ENCODE data around the gene COL6A2. TPM values are rescaled to one million over a fixed set of nuclear protein-coding genes. Genes with fewer than 3 reads are reported as not detected.

COL6A2 gene
- total RNA-seq, 1 donor from 2014 or later, result 5.2 TPM

- H3K27me3 Mint-ChIP-seq (ENCODE audit: insufficient read depth, low read depth), result peaks cover 3% of the 10 kb centered on the region
These were observed 73.7 kb downstream of the COL6A2 start for GRCh38 chr21:46171585-46171984.

GRCh38 chr21:46171996-46172862 lies 74.3 kb downstream of the COL6A2 start:
- Histone ChIP-seq H3K9ac (no peak overlapping the region), H2AFZ (replicated peaks) (no peak overlapping the region), H3K4me2 (no peak overlapping the region), H3K4me3 (no peak overlapping the region), H3K79me2 (ENCODE audit: low read depth) (peaks cover 33% of the 10 kb centered on the region), H3K27ac (no peak overlapping the region), H4K20me1 (ENCODE audit: low read depth) (no peaks in the 10 kb centered on the region), H3K27me3 (no peaks in the 10 kb centered on the region), H3K9me3 (ENCODE audit: low read depth) (no peaks in the 10 kb centered on the region), H3K4me1 (no peaks in the 10 kb centered on the region), H3F3A (ENCODE audit: low read depth) (no peaks in the 10 kb centered on the region), H3K36me3 (no peaks in the 10 kb centered on the region)
- Mint-ChIP-seq H3K4me3 (no peak overlapping the region), H3K27ac (no peak overlapping the region), H3K4me1 (peaks cover 13% of the 10 kb centered on the region), H3K36me3 (peaks cover 9% of the 10 kb centered on the region), H3K9me3 (peaks cover 39% of the 10 kb centered on the region), H3K27me3 (ENCODE audit: insufficient read depth, low read depth) (peaks cover 3% of the 10 kb centered on the region)
- DNase-seq (ENCODE audit: low spot score), result no peak
- no peak for TF ChIP-seq CTCF (IDR thresholded peaks at IDR 0.05)
- TF ChIP-seq EZH2phosphoT487 (IDR thresholded peaks at IDR 0.05), result no peak
- no peak for TF ChIP-seq EZH2 (IDR thresholded peaks at IDR 0.05)

More at GRCh38 chr21:46171585-46171984, 73.7 kb downstream of the COL6A2 start:
- Histone ChIP-seq H3K9ac (no peak overlapping the region), H3F3A (ENCODE audit: low read depth) (no peaks in the 10 kb centered on the region), H3K36me3 (no peaks in the 10 kb centered on the region), H3K79me2 (ENCODE audit: low read depth) (peaks cover 27% of the 10 kb centered on the region), H3K9me3 (ENCODE audit: low read depth) (no peaks in the 10 kb centered on the region), H3K27ac (no peak overlapping the region), H2AFZ (replicated peaks) (no peak overlapping the region), H3K4me1 (no peaks in the 10 kb centered on the region), H3K27me3 (no peaks in the 10 kb centered on the region), H4K20me1 (ENCODE audit: low read depth) (no peaks in the 10 kb centered on the region), H3K4me2 (no peak overlapping the region), H3K4me3 (no peak overlapping the region)
- Mint-ChIP-seq H3K9me3 (peaks cover 33% of the 10 kb centered on the region), H3K4me3 (no peak overlapping the region), H3K36me3 (peaks cover 9% of the 10 kb centered on the region), H3K27ac (peak overlapping the region; percentile 22), H3K4me1 (peaks cover 13% of the 10 kb centered on the region)
- DNase-seq (ENCODE audit: low spot score), result no peak
- TF ChIP-seq EZH2 (IDR thresholded peaks at IDR 0.05), result no peak
- TF ChIP-seq CTCF (IDR thresholded peaks at IDR 0.05), result no peak
- no peak for TF ChIP-seq EZH2phosphoT487 (IDR thresholded peaks at IDR 0.05)

- H3K4me1 ChIP-seq, result no peaks in the 10 kb centered on the region
- H3K4me2 ChIP-seq, result no peak overlapping the region
- H3K79me2 ChIP-seq (ENCODE audit: low read depth), result peaks cover 39% of the 10 kb centered on the region
- Mint-ChIP-seq H3K9me3 (peaks cover 44% of the 10 kb centered on the region), H3K36me3 (peaks cover 12% of the 10 kb centered on the region), H3K27me3 (ENCODE audit: insufficient read depth, low read depth) (peaks cover 3% of the 10 kb centered on the region), H3K27ac (no peak overlapping the region), H3K4me3 (peak overlapping the region; percentile 21), H3K4me1 (peaks cover 13% of the 10 kb centered on the region)
- no peak overlapping the region for H3K27ac ChIP-seq
- no peak for DNase-seq (ENCODE audit: low spot score)
- no peak overlapping the region for H2AFZ ChIP-seq (replicated peaks)
- no peaks in the 10 kb centered on the region for H3K9me3 ChIP-seq (ENCODE audit: low read depth)
- H4K20me1 ChIP-seq (ENCODE audit: low read depth), result no peaks in the 10 kb centered on the region
- H3K9ac ChIP-seq, result no peak overlapping the region
- no peaks in the 10 kb centered on the region for H3F3A ChIP-seq (ENCODE audit: low read depth)
- no peak overlapping the region for H3K4me3 ChIP-seq
- no peaks in the 10 kb centered on the region for H3K36me3 ChIP-seq
- H3K27me3 ChIP-seq, result no peaks in the 10 kb centered on the region
- TF ChIP-seq EZH2 (IDR thresholded peaks at IDR 0.05), result no peak
- no peak for TF ChIP-seq EZH2phosphoT487 (IDR thresholded peaks at IDR 0.05)
- no peak for TF ChIP-seq CTCF (IDR thresholded peaks at IDR 0.05)
These were observed 75.1 kb downstream of the COL6A2 start for GRCh38 chr21:46172863-46173528.

Data from neural progenitor cell (in vitro differentiated cells).